NCI-H69 (cell line): Measurements from ENCODE around the gene TSPY3.
"Not testable (repeated sequence)": the region's sequence is repeated elsewhere in the genome, so short reads cannot be mapped to it uniquely, and the experiment has no call there.

ENCODE experiments used
- DNase-seq: peaks from one replicate; lab custom pipeline; 2025; lab: John Stamatoyannopoulos, UW

Gene TSPY3

GRCh38 chrY:9398121-9398520 is at the start of gene TSPY3:
TSPY3 (plus strand) TSS chrY:9398421; CDS start chrY:9398467, 46 bp downstream.
- not testable (repeated sequence) for DNase-seq

DNA sequence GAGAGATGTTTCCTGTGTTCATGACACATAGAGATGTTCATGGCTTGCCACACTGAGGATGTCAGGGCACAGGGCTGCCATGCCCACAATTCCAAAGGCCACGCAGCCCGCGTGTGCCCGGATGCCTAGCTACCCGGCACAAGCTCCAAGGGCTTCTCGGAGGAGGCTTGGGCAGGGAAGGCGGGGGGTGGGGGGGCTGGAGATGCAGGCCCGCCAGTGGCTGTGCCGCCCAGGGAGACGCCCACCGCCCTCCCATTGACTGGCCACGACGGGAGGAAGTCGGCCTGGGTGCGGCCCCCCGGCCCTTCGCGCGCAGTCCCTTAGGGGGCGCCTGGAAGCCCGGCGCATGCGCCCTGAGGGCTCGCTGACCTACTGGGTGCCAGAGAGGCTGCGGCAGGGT is 40.7 kb upstream of the TSPY3 start, which contains the start of gene TSPY8:
TSPY8 (plus strand) TSS at position 301 of the 400 bp plus-strand sequence; CDS start at position 347, 46 bp downstream.
- not testable (repeated sequence) for DNase-seq

- not testable (repeated sequence) for DNase-seq
Measured at GRCh38 chrY:9396527-9396926, 1.7 kb upstream of the TSPY3 start.
